SJCRH30 (cell line): Measurements from ENCODE around the gene ADGRD1. TPM values are rescaled to one million over a fixed set of nuclear protein-coding genes. Genes with fewer than 3 reads are reported as not detected.

Source experiments
- DNase-seq, 2 experiments: peaks; one replicate each; pipeline ENCODE4 v3.0.0-alpha.2; 2015 to 2020
- H3K27ac ChIP-seq: fragments of 250-450 bp; sonication (Bioruptor Pico); 2 replicates; pipeline ENCODE4 v1.5.1; 2020; ENCODE audit warnings: mild to moderate bottlenecking, moderate library complexity
- H3K27me3 ChIP-seq: fragments of 250-450 bp; sonication (Bioruptor Pico); 2 replicates; pipeline ENCODE4 v1.5.1; 2020; ENCODE audit warnings: mild to moderate bottlenecking, moderate library complexity
- H3K36me3 ChIP-seq: fragments of 250-450 bp; sonication (Bioruptor Pico); 2 replicates; pipeline ENCODE4 v1.5.1; 2020; ENCODE audit warnings: mild to moderate bottlenecking, moderate library complexity
- H3K4me1 ChIP-seq: fragments of 250-450 bp; sonication (Bioruptor Pico); 2 replicates; pipeline ENCODE4 v1.5.1; 2020; ENCODE audit warnings: mild to moderate bottlenecking, moderate library complexity
- H3K4me3 ChIP-seq: fragments of 250-450 bp; sonication (Bioruptor Pico); 2 replicates; pipeline ENCODE4 v1.5.1; 2020; ENCODE audit warnings: mild to moderate bottlenecking, moderate library complexity
- H3K9me3 ChIP-seq: fragments of 250-450 bp; sonication (Bioruptor Pico); replicated peaks from 2 replicates; pipeline ENCODE4 v1.5.1; 2020; ENCODE audit warnings: mild to moderate bottlenecking, moderate library complexity
- total RNA-seq: library from RNA; depleted of rRNA; stranded (reverse); fragments of >200 nt; shearing (Covaris generic); gene quantifications from 2 replicates; pipeline ENCODE4 v1.2.3, GENCODE V29; 2014

Gene ADGRD1
- total RNA-seq, 1 experiment from 2014 or later, result 0.36 TPM

DNA sequence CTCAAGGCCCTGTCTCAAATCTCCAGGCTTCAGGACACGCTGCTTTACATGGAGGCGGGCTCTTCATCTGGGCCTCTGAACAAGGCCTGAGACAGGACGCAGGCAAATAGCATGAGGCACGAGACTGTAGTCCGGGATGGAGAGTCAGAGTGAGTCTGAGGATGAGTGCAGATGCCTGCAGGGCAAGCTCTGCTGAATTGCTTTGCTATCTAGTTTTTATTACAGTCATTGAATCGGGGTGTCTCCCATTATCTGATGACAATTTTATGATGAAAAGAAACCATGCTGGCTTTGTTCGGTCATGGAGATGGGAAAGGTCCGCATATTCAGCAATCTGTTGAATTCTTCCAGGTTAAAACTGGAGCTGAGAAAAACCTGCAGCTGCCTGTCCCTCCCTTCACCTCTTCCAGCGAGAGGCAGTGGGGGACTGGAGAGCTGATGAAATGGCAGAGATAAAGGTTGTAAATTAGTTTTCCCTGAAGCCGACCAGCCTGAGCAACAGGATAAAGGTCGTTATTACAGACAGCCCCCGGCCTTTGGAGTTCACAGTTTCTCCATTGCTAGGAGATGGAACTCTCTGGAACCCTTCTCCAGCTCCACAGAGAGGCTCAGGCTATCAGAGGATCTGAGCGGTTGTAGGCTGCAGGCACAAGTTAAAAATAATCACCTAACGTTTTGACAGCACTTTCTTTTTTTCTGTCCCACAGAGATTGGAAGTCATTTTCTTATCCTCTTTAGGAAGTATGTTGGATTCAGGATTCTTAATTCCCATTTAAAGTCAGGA lies 1.3 kb upstream of the ADGRD1 start:
- no peaks in the 10 kb centered on the region for H3K9me3 ChIP-seq
- H3K27ac ChIP-seq, result no peak overlapping the region
- H3K36me3 ChIP-seq, result no peaks in the 10 kb centered on the region
- no peaks in the 10 kb centered on the region for H3K4me1 ChIP-seq
- no peak overlapping the region for H3K4me3 ChIP-seq
- H3K27me3 ChIP-seq, result no peaks in the 10 kb centered on the region
- no peak for DNase-seq

DNA sequence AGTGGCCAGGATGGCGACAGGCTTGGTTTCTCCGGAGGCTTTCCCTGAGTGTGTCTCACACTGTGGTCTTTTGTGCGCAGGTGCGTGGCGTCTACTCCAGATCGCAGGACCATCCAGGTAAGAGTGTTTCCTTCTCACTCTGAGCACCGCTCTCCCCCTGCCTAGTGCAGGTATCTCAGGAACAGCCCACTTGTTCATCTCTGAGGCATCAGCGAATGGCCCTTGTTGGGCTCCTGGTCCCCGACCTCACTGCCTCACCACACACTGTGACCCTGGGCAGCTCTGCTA lies 781 bp downstream of the ADGRD1 start:
- H3K27me3 ChIP-seq, result no peaks in the 10 kb centered on the region
- no peaks in the 10 kb centered on the region for H3K36me3 ChIP-seq
- no peak for DNase-seq
- H3K9me3 ChIP-seq, result no peaks in the 10 kb centered on the region
- no peak overlapping the region for H3K4me3 ChIP-seq
- no peaks in the 10 kb centered on the region for H3K4me1 ChIP-seq
- H3K27ac ChIP-seq, result no peak overlapping the region

DNA sequence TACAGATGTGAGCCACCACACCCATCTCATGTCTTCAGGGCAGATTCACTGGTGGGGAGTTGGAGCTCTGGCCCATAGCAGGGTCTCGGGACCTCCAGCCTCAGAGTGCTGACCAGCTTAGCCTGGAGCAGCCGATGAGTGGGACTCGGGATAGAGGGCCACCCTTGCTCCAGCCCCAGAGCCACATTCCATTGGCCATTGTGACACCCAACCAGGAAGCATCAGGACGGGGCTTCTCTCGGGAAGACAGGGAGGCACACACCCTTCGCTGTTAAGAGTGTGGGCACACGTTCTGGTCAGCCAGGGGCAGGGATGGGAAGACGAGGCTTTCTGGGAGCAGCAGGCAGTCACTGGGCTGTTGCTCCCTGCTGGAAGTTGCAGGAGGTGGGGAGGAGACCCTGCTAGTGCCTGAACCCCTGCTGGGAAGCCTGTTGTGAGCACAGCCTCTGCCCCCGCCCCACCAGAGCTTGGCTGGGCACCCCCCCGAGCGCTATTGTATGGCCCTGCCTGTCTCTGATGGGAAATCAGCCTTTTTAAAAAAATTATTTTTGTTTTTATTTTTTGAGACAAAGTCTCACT lies 1.6 kb downstream of the ADGRD1 start:
- no peaks in the 10 kb centered on the region for H3K9me3 ChIP-seq
- H3K27ac ChIP-seq, result no peak overlapping the region
- no peaks in the 10 kb centered on the region for H3K27me3 ChIP-seq
- DNase-seq, result no peak
- H3K4me1 ChIP-seq, result no peaks in the 10 kb centered on the region
- no peak overlapping the region for H3K4me3 ChIP-seq
- H3K36me3 ChIP-seq, result no peaks in the 10 kb centered on the region

DNA sequence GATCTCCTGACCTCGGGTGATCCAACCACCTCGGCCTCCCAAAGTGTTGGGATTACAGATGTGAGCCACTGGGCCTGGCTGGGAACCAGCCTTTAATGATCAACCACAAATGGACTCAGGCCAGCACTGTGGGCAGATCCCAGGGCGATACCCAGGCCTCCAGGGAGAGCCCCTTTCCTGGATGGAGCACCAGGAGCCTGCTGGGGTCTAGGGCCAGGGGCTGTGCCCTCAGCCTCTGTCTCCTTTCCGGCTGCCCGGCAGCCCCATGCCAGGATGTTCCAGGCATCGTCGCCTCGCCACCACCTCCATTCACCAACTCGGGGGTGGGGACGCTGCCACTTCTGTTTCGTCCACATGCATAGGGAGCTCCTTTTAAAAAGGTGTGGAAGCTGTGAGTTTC lies 2.3 kb downstream of the ADGRD1 start:
- H3K27me3 ChIP-seq, result 0 out of 2 replicates have a peak, but pooled peaks cover 4% of the 10 kb centered on the region
- no peak for DNase-seq
- no peaks in the 10 kb centered on the region for H3K4me1 ChIP-seq
- no peaks in the 10 kb centered on the region for H3K36me3 ChIP-seq
- H3K4me3 ChIP-seq, result no peak overlapping the region
- H3K9me3 ChIP-seq, result no peaks in the 10 kb centered on the region
- H3K27ac ChIP-seq, result no peak overlapping the region

DNA sequence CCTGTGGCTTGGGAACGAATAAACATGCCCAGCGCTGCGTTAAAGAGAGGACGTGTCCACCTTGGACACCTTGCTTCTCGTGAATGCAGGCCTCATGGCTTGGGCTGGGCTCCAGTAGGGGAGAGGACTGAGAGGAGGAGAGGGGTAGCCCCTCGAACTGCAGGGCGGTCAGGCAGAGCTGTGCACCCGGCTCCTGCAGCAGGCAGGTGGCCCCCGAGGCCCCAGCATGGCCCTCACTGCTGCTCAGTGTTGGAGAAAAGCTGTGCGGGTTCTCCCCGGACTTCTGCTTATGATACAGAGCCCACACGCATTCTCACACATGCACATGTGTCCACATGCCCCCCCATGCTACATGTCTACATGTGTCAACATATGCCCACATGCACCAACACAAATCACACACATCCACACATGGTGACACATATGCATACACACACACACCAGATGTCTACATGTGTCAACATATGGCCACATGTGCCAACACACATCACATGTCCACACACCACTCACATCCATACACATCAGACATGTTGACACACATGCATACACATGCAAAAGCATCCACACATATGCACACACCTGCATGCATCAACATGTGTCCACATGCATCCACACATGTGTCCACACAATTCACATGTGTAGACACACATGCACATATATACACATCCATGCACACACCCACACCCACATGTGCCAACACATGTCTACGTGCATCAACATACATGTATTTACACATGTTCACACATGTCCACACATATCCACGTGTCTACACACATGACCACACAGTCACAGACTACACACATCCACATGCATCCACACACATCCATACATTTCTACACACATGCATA lies 3.0 kb downstream of the ADGRD1 start:
- H3K4me1 ChIP-seq, result no peaks in the 10 kb centered on the region
- no peak overlapping the region for H3K4me3 ChIP-seq
- H3K36me3 ChIP-seq, result no peaks in the 10 kb centered on the region
- 0 out of 2 replicates have a peak, but pooled peaks cover 4% of the 10 kb centered on the region for H3K27me3 ChIP-seq
- no peak for DNase-seq
- H3K27ac ChIP-seq, result no peak overlapping the region
- H3K9me3 ChIP-seq, result no peaks in the 10 kb centered on the region

DNA sequence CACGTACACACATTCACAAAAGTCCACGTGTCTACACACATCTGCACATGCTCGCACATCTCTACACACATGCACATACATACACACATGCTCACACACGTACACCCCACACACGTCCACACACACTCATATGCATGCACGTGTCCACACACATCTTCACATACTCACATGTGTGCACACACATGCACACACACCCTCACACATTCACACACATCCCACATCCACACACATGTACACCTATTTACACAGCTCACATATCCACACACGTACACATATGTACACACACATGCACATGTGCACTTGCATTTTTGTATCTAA lies 3.6 kb downstream of the ADGRD1 start:
- no peak overlapping the region for H3K4me3 ChIP-seq
- no peaks in the 10 kb centered on the region for H3K36me3 ChIP-seq
- 0 out of 2 replicates have a peak, but pooled peaks cover 4% of the 10 kb centered on the region for H3K27me3 ChIP-seq
- no peaks in the 10 kb centered on the region for H3K4me1 ChIP-seq
- no peaks in the 10 kb centered on the region for H3K9me3 ChIP-seq
- H3K27ac ChIP-seq, result no peak overlapping the region
- no peak for DNase-seq

DNA sequence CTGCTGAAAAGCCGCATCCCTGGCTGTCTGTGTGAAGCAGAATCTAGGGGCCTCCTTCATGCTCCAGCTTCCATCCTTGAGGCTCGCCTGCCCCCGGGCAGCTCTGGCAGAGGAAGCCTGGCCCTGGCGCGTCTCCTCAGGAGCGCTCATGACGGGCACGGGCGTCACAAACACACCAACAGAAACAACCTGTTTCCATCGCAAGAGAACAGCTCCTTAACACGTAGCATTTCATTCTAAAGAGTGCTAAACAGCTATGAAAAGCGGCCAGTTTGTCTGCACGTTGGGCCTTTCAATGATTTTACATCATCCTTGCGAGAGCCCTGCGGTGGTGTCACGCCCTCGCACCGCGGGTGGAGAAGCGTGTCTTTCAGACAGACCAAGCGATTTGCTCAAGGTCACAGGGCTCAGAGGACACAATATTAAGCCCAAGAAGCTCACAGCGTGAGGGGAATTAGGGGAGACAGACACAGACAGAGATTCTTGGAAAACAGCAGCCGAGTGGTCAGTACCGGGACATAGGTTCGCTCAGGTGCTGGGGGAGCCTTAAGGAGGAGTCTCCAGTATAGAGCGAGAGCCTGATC lies 4.9 kb downstream of the ADGRD1 start:
- no peak for DNase-seq
- H3K27ac ChIP-seq, result no peak overlapping the region
- 0 out of 2 replicates have a peak, but pooled peaks cover 4% of the 10 kb centered on the region for H3K27me3 ChIP-seq
- no peaks in the 10 kb centered on the region for H3K36me3 ChIP-seq
- no peak overlapping the region for H3K4me3 ChIP-seq
- H3K9me3 ChIP-seq, result no peaks in the 10 kb centered on the region
- H3K4me1 ChIP-seq, result no peaks in the 10 kb centered on the region

DNA sequence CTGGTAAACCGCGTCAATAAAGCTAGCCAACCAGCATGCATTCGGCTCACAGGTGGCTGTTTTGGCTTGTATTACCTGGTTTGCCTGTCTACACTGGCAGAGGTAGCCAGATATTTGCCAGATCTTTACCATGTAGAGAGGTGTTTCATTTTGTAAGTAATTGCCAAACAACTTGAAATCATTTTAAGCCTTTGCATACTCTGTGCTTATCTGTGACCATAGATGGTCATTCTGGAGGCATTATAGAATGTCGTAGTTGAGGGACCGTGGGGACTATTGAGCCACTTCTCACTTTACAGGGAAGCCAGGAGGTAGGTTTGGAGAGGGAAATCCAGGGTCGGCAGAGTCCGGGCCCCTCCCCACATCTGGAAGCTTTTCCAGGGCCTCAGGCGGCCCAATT lies 5.9 kb downstream of the ADGRD1 start:
- H3K9me3 ChIP-seq, result no peaks in the 10 kb centered on the region
- no peaks in the 10 kb centered on the region for H3K4me1 ChIP-seq
- 0 out of 2 replicates have a peak, but pooled peaks cover 4% of the 10 kb centered on the region for H3K27me3 ChIP-seq
- no peak for DNase-seq
- H3K27ac ChIP-seq, result no peak overlapping the region
- no peaks in the 10 kb centered on the region for H3K36me3 ChIP-seq
- no peak overlapping the region for H3K4me3 ChIP-seq

DNA sequence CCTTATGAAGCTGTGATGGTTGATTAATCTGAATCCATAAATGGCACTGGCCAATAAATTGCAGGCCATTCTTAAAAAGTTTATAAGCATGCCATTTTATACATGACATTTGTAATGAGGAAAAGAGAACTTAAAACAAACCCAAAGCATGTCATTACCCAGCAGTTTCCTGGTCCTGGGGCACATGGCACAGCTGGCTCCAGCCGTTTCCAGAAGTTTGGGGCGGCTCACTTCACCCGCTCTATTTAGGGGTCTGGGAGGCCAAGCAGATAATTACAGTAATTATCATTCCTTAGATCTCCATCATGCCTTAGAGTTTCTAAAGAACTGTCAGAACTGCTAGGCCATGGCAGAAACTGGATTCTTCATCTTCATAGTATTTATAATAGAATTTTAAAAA lies 6.4 kb downstream of the ADGRD1 start:
- 0 out of 2 replicates have a peak, but pooled peaks cover 4% of the 10 kb centered on the region for H3K27me3 ChIP-seq
- no peaks in the 10 kb centered on the region for H3K9me3 ChIP-seq
- H3K27ac ChIP-seq, result no peak overlapping the region
- no peaks in the 10 kb centered on the region for H3K4me1 ChIP-seq
- no peaks in the 10 kb centered on the region for H3K36me3 ChIP-seq
- DNase-seq, result no peak
- no peak overlapping the region for H3K4me3 ChIP-seq

DNA sequence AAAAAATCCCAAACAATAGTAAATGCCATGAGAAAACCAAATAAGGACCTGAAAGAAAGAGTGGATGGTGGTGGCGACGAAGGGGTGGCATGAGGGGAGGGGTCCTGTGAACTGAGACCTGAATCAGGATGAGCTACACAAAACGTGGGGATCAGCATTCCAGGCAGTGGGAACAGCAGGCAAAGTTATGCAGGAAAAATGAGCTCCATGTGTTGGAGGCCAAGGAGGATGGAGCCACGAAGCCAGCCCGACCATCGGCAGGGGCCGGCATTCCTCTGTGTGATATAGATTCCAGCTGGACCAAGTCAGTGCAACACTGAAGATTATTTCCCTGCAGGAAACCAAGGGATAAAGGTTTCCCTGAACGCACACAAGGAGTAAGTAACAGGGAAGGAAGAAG lies 7.1 kb downstream of the ADGRD1 start:
- H3K27me3 ChIP-seq, result 0 out of 2 replicates have a peak, but pooled peaks cover 4% of the 10 kb centered on the region
- H3K9me3 ChIP-seq, result no peaks in the 10 kb centered on the region
- H3K27ac ChIP-seq, result no peak overlapping the region
- no peak overlapping the region for H3K4me3 ChIP-seq
- H3K4me1 ChIP-seq, result no peaks in the 10 kb centered on the region
- H3K36me3 ChIP-seq, result no peaks in the 10 kb centered on the region
- no peak for DNase-seq

DNA sequence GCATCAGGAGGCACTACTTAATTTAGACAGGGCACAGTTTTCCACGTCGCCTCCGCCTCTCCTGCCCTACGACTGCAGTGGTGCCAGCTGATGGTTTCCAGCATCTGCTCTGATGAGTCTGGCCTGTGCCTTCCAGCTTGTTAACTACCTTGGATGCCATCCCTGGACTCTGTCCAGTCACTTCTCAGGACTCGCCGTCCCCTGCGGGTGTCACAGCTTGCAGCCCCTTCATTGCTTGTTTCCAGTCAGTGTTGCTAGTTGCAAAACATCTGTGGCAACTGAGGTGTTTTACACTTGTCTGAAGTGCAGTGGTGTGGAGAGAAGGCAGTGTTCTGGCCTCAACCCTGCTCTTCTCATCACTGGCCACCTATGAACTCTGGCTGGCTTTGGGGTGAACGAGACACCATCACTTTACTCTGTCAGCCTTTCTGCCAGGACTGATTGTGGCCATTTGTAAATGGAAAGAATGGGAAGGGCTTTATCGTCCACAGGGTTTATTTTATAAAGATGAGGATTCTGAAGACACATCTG lies 8.3 kb downstream of the ADGRD1 start:
- H3K4me3 ChIP-seq, result no peak overlapping the region
- no peaks in the 10 kb centered on the region for H3K4me1 ChIP-seq
- H3K36me3 ChIP-seq, result no peaks in the 10 kb centered on the region
- H3K27me3 ChIP-seq, result 0 out of 2 replicates have a peak, but pooled peaks cover 4% of the 10 kb centered on the region
- no peak for DNase-seq
- no peaks in the 10 kb centered on the region for H3K9me3 ChIP-seq
- no peak overlapping the region for H3K27ac ChIP-seq

DNA sequence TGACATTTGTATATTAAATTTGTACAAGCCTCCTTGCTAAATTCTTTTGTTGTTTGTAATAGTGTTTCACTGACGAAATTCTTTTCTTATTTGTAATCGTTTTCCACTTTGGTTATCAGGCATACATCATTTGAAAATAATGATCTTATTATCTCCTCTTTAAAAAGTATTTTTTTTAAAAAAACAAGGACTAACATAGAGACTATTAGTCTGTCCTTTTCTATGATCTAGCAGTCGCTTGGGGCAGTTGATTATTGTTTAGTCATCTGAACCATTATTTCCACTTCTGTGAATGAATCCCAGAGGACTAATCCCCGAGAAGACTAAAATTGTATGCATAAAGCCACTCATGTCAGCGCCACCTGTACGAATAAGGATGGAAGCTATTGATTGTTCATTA lies 11.5 kb downstream of the ADGRD1 start:
- H3K4me1 ChIP-seq, result no peaks in the 10 kb centered on the region
- H3K27me3 ChIP-seq, result peaks cover 7% of the 10 kb centered on the region; the same call in 1 of the 2 replicates
- H3K27ac ChIP-seq, result no peak overlapping the region
- H3K4me3 ChIP-seq, result no peak overlapping the region
- DNase-seq, result no peak
- H3K9me3 ChIP-seq, result no peaks in the 10 kb centered on the region
- no peaks in the 10 kb centered on the region for H3K36me3 ChIP-seq

DNA sequence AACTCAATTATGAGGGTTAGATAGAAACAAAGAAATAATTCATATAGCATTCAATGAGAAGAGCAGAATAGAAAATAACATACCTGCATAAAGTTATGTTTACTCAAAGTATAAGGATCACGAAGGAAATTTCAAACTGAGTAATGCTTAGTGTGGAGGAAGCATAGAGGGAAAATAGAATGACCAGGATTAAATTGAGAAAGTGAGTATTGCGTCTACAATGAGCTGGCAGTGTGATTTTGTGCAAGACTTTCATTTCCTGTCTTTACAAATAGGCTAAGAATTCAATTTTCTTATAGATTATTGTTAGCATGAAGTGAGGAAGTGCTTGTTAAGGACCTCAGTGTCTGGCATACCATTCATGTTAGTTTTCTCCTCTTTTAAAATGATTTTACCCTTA lies 12.0 kb downstream of the ADGRD1 start:
- no peaks in the 10 kb centered on the region for H3K9me3 ChIP-seq
- H3K27ac ChIP-seq, result no peak overlapping the region
- H3K27me3 ChIP-seq, result peaks cover 6% of the 10 kb centered on the region; the same call in 1 of the 2 replicates
- no peaks in the 10 kb centered on the region for H3K4me1 ChIP-seq
- no peak for DNase-seq
- H3K36me3 ChIP-seq, result no peaks in the 10 kb centered on the region
- no peak overlapping the region for H3K4me3 ChIP-seq

DNA sequence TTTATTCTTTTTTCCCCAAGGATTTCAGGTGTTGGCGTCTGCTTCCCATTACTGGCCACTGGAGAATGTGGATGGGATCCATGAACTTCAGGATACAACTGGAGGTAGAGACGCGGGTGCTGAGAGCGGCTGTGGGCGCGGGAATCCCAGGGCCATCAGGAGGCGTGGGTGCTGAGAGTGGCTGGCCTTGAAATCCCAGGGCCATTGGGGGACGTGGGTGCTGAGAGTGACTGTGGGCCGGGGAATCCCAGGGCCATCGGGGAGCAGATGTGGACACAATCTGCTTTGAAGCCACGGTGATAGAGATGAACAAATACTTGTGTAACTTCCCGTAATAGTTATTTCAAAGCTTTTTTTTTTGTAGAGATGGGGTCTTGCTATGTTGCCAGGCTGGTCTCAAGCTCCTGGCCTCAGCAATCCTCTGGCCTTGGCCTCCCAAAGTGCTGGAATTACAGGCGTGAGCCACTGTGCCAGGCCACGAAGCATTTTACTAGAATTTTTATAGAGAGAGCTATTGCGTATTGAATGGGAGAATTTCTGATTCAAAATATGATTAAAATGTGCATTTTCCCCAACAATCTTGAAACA lies 12.8 kb downstream of the ADGRD1 start:
- no peak for DNase-seq
- H3K27me3 ChIP-seq, result peaks cover 3% of the 10 kb centered on the region; the same call in 1 of the 2 replicates
- H3K9me3 ChIP-seq, result no peaks in the 10 kb centered on the region
- no peak overlapping the region for H3K4me3 ChIP-seq
- no peak overlapping the region for H3K27ac ChIP-seq
- no peaks in the 10 kb centered on the region for H3K4me1 ChIP-seq
- no peaks in the 10 kb centered on the region for H3K36me3 ChIP-seq
